Tibial artery (tissue), 4 donors: Measurements from ENCODE around the gene USHBP1.

ENCODE experiments used
- DNase-seq, 2 donors: peaks; one replicate each; pipeline ENCODE4 v3.0.0-alpha.2; 2019
- H3K27ac ChIP-seq, 2 donors: fragments of 200-600 bp; sonication (generic) in 1 of 2; 1 replicate in 1 of 2; 2 replicates in 1 of 2; pipeline ENCODE4 v1.5.1; 2018 to 2019; ENCODE audit warnings: mild to moderate bottlenecking in 1 of 2
- H3K27me3 ChIP-seq, 2 donors: fragments of 200-600 bp; sonication (generic) in 1 of 2; one replicate each; pipeline versions ENCODE4 v1.5.1 to v1.6.0; 2016 to 2019
- H3K36me3 ChIP-seq, 3 donors: fragments of 200-600 bp; sonication (generic) in 2 of 3; one replicate each; pipeline ENCODE4 v1.5.1; 2016 to 2019; ENCODE audit warnings: mild to moderate bottlenecking in 2 of 3
- H3K4me1 ChIP-seq, 4 donors: fragments of 200-600 bp; sonication (generic) in 2 of 4; 1 replicate in 3 of 4; 2 replicates in 1 of 4; pipeline ENCODE4 v1.5.1; 2016 to 2019
- H3K4me3 ChIP-seq, 2 donors: fragments of 200-600 bp; sonication (generic) in 1 of 2; 1 replicate in 1 of 2; 2 replicates in 1 of 2; pipeline ENCODE4 v1.5.1; 2018 to 2019; ENCODE audit warnings: mild to moderate bottlenecking in 2 of 2
- H3K9me3 ChIP-seq, 3 donors: fragments of 200-600 bp; sonication (generic) in 1 of 3; one replicate each; pipeline ENCODE4 v1.5.1; 2016 to 2019
- CTCF ChIP-seq, 2 experiments: fragments of 200-600 bp in 1 of 2; fragments of 450-650 bp in 1 of 2; IDR thresholded peaks; one replicate each; pipeline ENCODE4 v1.5.1; 2017 to 2019; ENCODE audit warnings: antibody characterized with exemption in 2 of 2, mild to moderate bottlenecking in 1 of 2, moderate library complexity in 1 of 2
- intact Hi-C: fragments of 100-400 bp; cut with DNase I; formaldehyde crosslinking; loops from one replicate; pipeline ENCODE4 v1.15.0; 2023; ENCODE audit warnings: low total_unique reads

USHBP1 gene

GRCh38 chr19:17263712-17264640, 569 bp downstream of the USHBP1 start:
- Histone ChIP-seq H3K27me3 (no peaks in the 10 kb centered on the region), H3K27ac (no peak overlapping the region), H3K9me3 (peaks cover 0 to 9% (median 0%) of the 10 kb centered on the region in 3 donors), H3K4me3 (peak overlapping the region; percentile 13 to 20), H3K36me3 (peaks cover 2 to 4% (median 4%) of the 10 kb centered on the region in 3 donors), H3K4me1 (peaks cover 0 to 14% (median 12%) of the 10 kb centered on the region in 4 donors)
- no peak for DNase-seq
- no peak for TF ChIP-seq CTCF (IDR thresholded peaks at IDR 0.05)
- intact Hi-C loops = no loop called here

GRCh38 chr19:17262557-17262956, 2.0 kb downstream of the USHBP1 start:
- no peak overlapping the region for H3K4me3 ChIP-seq
- no peaks in the 10 kb centered on the region for H3K27me3 ChIP-seq
- intact Hi-C loops = no loop called here
- H3K27ac ChIP-seq = no peak overlapping the region
- no peak for TF ChIP-seq CTCF (IDR thresholded peaks at IDR 0.05)
- H3K36me3 ChIP-seq = no peaks in the 10 kb centered on the region
- DNase-seq = no peak
- peaks cover 0 to under 1% (median under 1%) of the 10 kb centered on the region in 4 donors for H3K4me1 ChIP-seq
- H3K9me3 ChIP-seq = peaks cover 0 to 9% (median 0%) of the 10 kb centered on the region in 3 donors

GRCh38 chr19:17260842-17261325, 3.7 kb downstream of the USHBP1 start:
- Histone ChIP-seq H3K9me3 (peaks cover 0 to 9% (median 0%) of the 10 kb centered on the region in 3 donors), H3K4me1 (no peaks in the 10 kb centered on the region), H3K27ac (no peak overlapping the region), H3K36me3 (no peaks in the 10 kb centered on the region), H3K27me3 (no peaks in the 10 kb centered on the region), H3K4me3 (no peak overlapping the region)
- DNase-seq = peak; percentile 74 to 85
- intact Hi-C loops = no loop called here
- TF ChIP-seq CTCF (IDR thresholded peaks at IDR 0.05) = peak; percentile 82 to 89

GRCh38 chr19:17259934-17260333, 4.6 kb downstream of the USHBP1 start:
- Histone ChIP-seq H3K27ac (no peak overlapping the region), H3K27me3 (no peaks in the 10 kb centered on the region), H3K4me1 (no peaks in the 10 kb centered on the region), H3K9me3 (peaks cover 0 to 9% (median 0%) of the 10 kb centered on the region in 3 donors), H3K4me3 (no peak overlapping the region), H3K36me3 (no peaks in the 10 kb centered on the region)
- intact Hi-C loops = no loop called here
- no peak for DNase-seq
- TF ChIP-seq CTCF (IDR thresholded peaks at IDR 0.05) = no peak

GRCh38 chr19:17259118-17259780, 5.3 kb downstream of the USHBP1 start:
- Histone ChIP-seq H3K36me3 (no peaks in the 10 kb centered on the region), H3K27ac (no peak overlapping the region), H3K4me3 (no peak overlapping the region), H3K27me3 (no peaks in the 10 kb centered on the region), H3K9me3 (peaks cover 0 to 9% (median 0%) of the 10 kb centered on the region in 3 donors), H3K4me1 (no peaks in the 10 kb centered on the region)
- no peak for DNase-seq
- intact Hi-C loops = no loop called here
- no peak for TF ChIP-seq CTCF (IDR thresholded peaks at IDR 0.05)
